ENCODE results near the gene RPS5.
A peak's percentile ranks its signal among the peaks of the same experiment; 100 is the strongest.
"Not testable (repeated sequence)": the region's sequence is repeated elsewhere in the genome, so short reads cannot be mapped to it uniquely, and the experiment has no call there.

The RPS5 gene

GRCh38 chr19:58385891-58386575, 1.0 kb upstream of the RPS5 start:
- no peak for DNase-seq (ENCODE audit: low read depth)

- DNase-seq (ENCODE audit: low read depth) = no peak
These were observed 487 bp downstream of the RPS5 start for GRCh38 chr19:58387338-58388174.

GRCh38 chr19:58388175-58388526, 1.1 kb downstream of the RPS5 start:
- DNase-seq (ENCODE audit: low read depth) = no peak

- DNase-seq (ENCODE audit: low read depth) = no peak
These were observed 6.1 kb downstream of the RPS5 start for GRCh38 chr19:58392945-58393724.

GRCh38 chr19:58393725-58394033, 6.6 kb downstream of the RPS5 start:
- DNase-seq (ENCODE audit: low read depth) = no peak

- DNase-seq (ENCODE audit: low read depth) = no peak
These were observed 7.8 kb downstream of the RPS5 start for GRCh38 chr19:58394821-58395219.

- no peak for DNase-seq (ENCODE audit: low read depth)
These were observed 8.3 kb downstream of the RPS5 start, which contains the start of gene RNF225 for GRCh38 chr19:58395220-58395978. Gene RNF225 (plus strand): TSS chr19:58395656. CDS start chr19:58396090, 434 bp downstream.

- no peak for DNase-seq (ENCODE audit: low read depth)
These were observed 9.0 kb downstream of the RPS5 start for GRCh38 chr19:58395979-58396627.

- DNase-seq (ENCODE audit: low read depth) = no peak
These were observed 9.8 kb downstream of the RPS5 start for GRCh38 chr19:58396691-58397532.

GRCh38 chr19:58397533-58398037, 10.5 kb downstream of the RPS5 start:
- no peak for DNase-seq (ENCODE audit: low read depth)

- no peak for DNase-seq (ENCODE audit: low read depth)
These were observed 11.0 kb downstream of the RPS5 start for GRCh38 chr19:58398087-58398486.

GRCh38 chr19:58398545-58398944, 11.5 kb downstream of the RPS5 start:
- no peak for DNase-seq (ENCODE audit: low read depth)

GRCh38 chr19:58399903-58400302, 12.8 kb downstream of the RPS5 start:
- no peak for DNase-seq (ENCODE audit: low read depth)

GRCh38 chr19:58400316-58400915, 13.3 kb downstream of the RPS5 start:
- DNase-seq (ENCODE audit: low read depth) = no peak

- DNase-seq (ENCODE audit: low read depth) = peak; percentile 99
These were observed 14.1 kb downstream of the RPS5 start for GRCh38 chr19:58400916-58401839.

- DNase-seq (ENCODE audit: low read depth) = no peak
These were observed 14.9 kb downstream of the RPS5 start for GRCh38 chr19:58401840-58402421.

GRCh38 chr19:58403920-58404478, 16.9 kb downstream of the RPS5 start:
- DNase-seq (ENCODE audit: low read depth) = not testable (repeated sequence)

All from stimulated activated CD8-positive, alpha-beta memory T cell treated with anti-CD3 and anti-CD28 coated beads, Interleukin-15, amount 100 ng/mL, for 1 hour (primary cell).